C4-2B (cell line): ENCODE data around the gene TNFSF9.

Experiments used
- H3K27ac ChIP-seq: fragments of 450-650 bp; 2 replicates; pipeline ENCODE4 v1.5.1; 2017
- CTCF ChIP-seq: fragments of 450-650 bp; conservative IDR thresholded peaks from 2 replicates; pipeline ENCODE4 v1.5.1; 2017; ENCODE audit warnings: mild to moderate bottlenecking
- ZFX ChIP-seq: fragments of 450-650 bp; IDR thresholded peaks from 2 replicates; pipeline ENCODE4 v1.6.1; 2017

TNFSF9 gene

GRCh38 chr19:6531956-6532243, 1.1 kb downstream of the TNFSF9 start:
- no peak overlapping the region for H3K27ac ChIP-seq

GRCh38 chr19:6532244-6532999, 1.6 kb downstream of the TNFSF9 start:
- no peak for TF ChIP-seq CTCF
- no peak for TF ChIP-seq ZFX
- no peak overlapping the region for H3K27ac ChIP-seq

More at GRCh38 chr19:6531956-6532243, 1.1 kb downstream of the TNFSF9 start:
- TF ChIP-seq CTCF: no peak
- TF ChIP-seq ZFX: no peak

GRCh38 chr19:6533000-6533328, 2.1 kb downstream of the TNFSF9 start:
- H3K27ac ChIP-seq: no peak overlapping the region
- TF ChIP-seq CTCF (no peak), ZFX (no peak)

- H3K27ac ChIP-seq: no peak overlapping the region
Measured at GRCh38 chr19:6533746-6534418, 3.1 kb downstream of the TNFSF9 start.

GRCh38 chr19:6534451-6535093, 3.7 kb downstream of the TNFSF9 start:
- TF ChIP-seq CTCF (no peak), ZFX (no peak)
- no peak overlapping the region for H3K27ac ChIP-seq

More at GRCh38 chr19:6533746-6534418, 3.1 kb downstream of the TNFSF9 start:
- TF ChIP-seq CTCF: no peak
- TF ChIP-seq ZFX: no peak

GRCh38 chr19:6535558-6536137, 4.8 kb downstream of the TNFSF9 start:
- TF ChIP-seq ZFX (no peak), CTCF (no peak)
- no peak overlapping the region for H3K27ac ChIP-seq

GRCh38 chr19:6539514-6539913, 8.7 kb downstream of the TNFSF9 start:
- H3K27ac ChIP-seq: no peak overlapping the region

More at GRCh38 chr19:6539514-6539913, 8.7 kb downstream of the TNFSF9 start:
- no peak for TF ChIP-seq ZFX
- TF ChIP-seq CTCF: no peak
